PC-9 (cell line): ENCODE data around the gene CLNK. TPM values are rescaled to one million over a fixed set of nuclear protein-coding genes. Genes with fewer than 3 reads are reported as not detected.
A peak's percentile ranks its signal among the peaks of the same experiment; 100 is the strongest.

Source experiments
- BruUV-seq: library from RNA; stranded (reverse); fragments of 400-500 nt; replicated peaks from 2 replicates; lab custom pipeline; 2021; lab: Mats Ljungman, UMichigan
- CTCF ChIA-PET: fragments of 300-600 bp; sonication (Branson Sonifier 250); formaldehyde crosslinking; loops from one replicate; lab custom pipeline; 2022; ENCODE audit warnings: antibody characterized with exemption; lab: Charles Lee
- POLR2A ChIA-PET: fragments of 300-600 bp; sonication (Branson Sonifier 250); formaldehyde crosslinking; loops from one replicate; lab custom pipeline; 2022; ENCODE audit warnings: antibody characterized with exemption; ENCODE audit not compliant: unreplicated experiment; lab: Charles Lee
- DNase-seq, 2 experiments: peaks; one replicate each; pipeline versions ENCODE4 v3.0.0 to v3.0.0-alpha.2; 2015 to 2022; ENCODE audit warnings: mixed read lengths in 1 of 2
- H2AFZ ChIP-seq: fragments of 200-600 bp; sonication (generic); 2 replicates; pipeline ENCODE4 v1.8.1; 2017; ENCODE audit warnings: antibody characterized with exemption
- H3F3A ChIP-seq: fragments of 200-600 bp; sonication (generic); 2 replicates; pipeline ENCODE4 v1.8.1; 2017; ENCODE audit warnings: antibody characterized with exemption, mild to moderate bottlenecking, low read depth; ENCODE audit not compliant: insufficient read depth
- H3K27ac ChIP-seq: fragments of 200-600 bp; sonication (generic); 2 replicates; pipeline ENCODE4 v1.6.1; 2016; ENCODE audit warnings: mixed run types
- H3K27me3 ChIP-seq: fragments of 200-600 bp; sonication (generic); 2 replicates; pipeline ENCODE4 v1.6.1; 2016; ENCODE audit warnings: low read depth, mixed run types; ENCODE audit not compliant: insufficient read depth
- H3K36me3 ChIP-seq: fragments of 200-600 bp; sonication (generic); 2 replicates; pipeline ENCODE4 v1.6.1; 2016; ENCODE audit warnings: low read depth, mixed run types
- H3K4me1 ChIP-seq: fragments of 200-600 bp; sonication (generic); replicated peaks from 2 replicates; pipeline ENCODE4 v1.6.1; 2016; ENCODE audit warnings: mixed run types; ENCODE audit not compliant: insufficient read depth
- H3K4me2 ChIP-seq: fragments of 200-600 bp; sonication (generic); 2 replicates; pipeline ENCODE4 v1.6.1; 2017; ENCODE audit warnings: mixed run types
- H3K4me3 ChIP-seq: fragments of 200-600 bp; sonication (generic); 2 replicates; pipeline ENCODE4 v1.6.1; 2016; ENCODE audit warnings: mixed run types
- H3K79me2 ChIP-seq: fragments of 200-600 bp; sonication (generic); 2 replicates; pipeline ENCODE4 v1.6.1; 2017; ENCODE audit warnings: low read depth, mixed run types
- H3K9me2 ChIP-seq: fragments of 200-600 bp; sonication (generic); 2 replicates; pipeline ENCODE4 v1.8.1; 2017; ENCODE audit warnings: mild to moderate bottlenecking; ENCODE audit not compliant: insufficient read depth
- H3K9me3 ChIP-seq: fragments of 200-600 bp; sonication (generic); 2 replicates; pipeline ENCODE4 v1.8.1; 2016; ENCODE audit warnings: low read depth; ENCODE audit not compliant: insufficient read depth
- H4K20me1 ChIP-seq: fragments of 200-600 bp; sonication (generic); 2 replicates; pipeline ENCODE4 v1.8.1; 2017; ENCODE audit not compliant: insufficient read depth
- CTCF ChIP-seq: fragments of 200-600 bp; sonication (generic); conservative IDR thresholded peaks from 2 replicates; pipeline ENCODE4 v1.6.1; 2017; ENCODE audit warnings: mixed run types, antibody characterized with exemption, mild to moderate bottlenecking, moderate library complexity
- EZH2 ChIP-seq: fragments of 200-600 bp; sonication (generic); IDR thresholded peaks from 2 replicates; pipeline ENCODE4 v1.8.0; 2017; ENCODE audit warnings: antibody characterized with exemption, low read depth
- intact Hi-C: fragments of 100-400 bp; cut with micrococcal nuclease; formaldehyde crosslinking; loops from one replicate; pipeline ENCODE4 v1.10.0; 2022; ENCODE audit not compliant: unreplicated experiment
- total RNA-seq: library from RNA; stranded (reverse); gene quantifications from 2 replicates; pipeline ENCODE4 v1.2.3, GENCODE V29; 2021

CLNK gene
- total RNA-seq, 1 experiment from 2014 or later = not detected

GRCh38 chr4:10659251-10659650, 25.3 kb downstream of the CLNK start:
- ChIA-PET CTCF (no interaction called here), POLR2A (no interaction called here)
- TF ChIP-seq EZH2 (no peak), CTCF (no peak)
- no peak overlapping the region for H3K4me3 ChIP-seq
- no peaks in the 10 kb centered on the region for H3K27me3 ChIP-seq
- H3K9me3 ChIP-seq = no peaks in the 10 kb centered on the region
- H3K27ac ChIP-seq = no peak overlapping the region
- H3F3A ChIP-seq = peaks cover 11% of the 10 kb centered on the region; the same call in 1 of the 2 replicates
- no TSS peak for BruUV-seq
- no peaks in the 10 kb centered on the region for H4K20me1 ChIP-seq
- intact Hi-C loops = loop anchor here (5.0 kb wide), 1 partner anchor 37 kb away; no protein-coding TSS in a partner anchor
- H3K9me2 ChIP-seq = no peaks in the 10 kb centered on the region
- H3K4me2 ChIP-seq = no peak overlapping the region
- H3K4me1 ChIP-seq = peaks cover 21% of the 10 kb centered on the region
- no peaks in the 10 kb centered on the region for H3K79me2 ChIP-seq
- H3K36me3 ChIP-seq = no peaks in the 10 kb centered on the region
- no peak for DNase-seq
- H2AFZ ChIP-seq = no peak overlapping the region

DNA sequence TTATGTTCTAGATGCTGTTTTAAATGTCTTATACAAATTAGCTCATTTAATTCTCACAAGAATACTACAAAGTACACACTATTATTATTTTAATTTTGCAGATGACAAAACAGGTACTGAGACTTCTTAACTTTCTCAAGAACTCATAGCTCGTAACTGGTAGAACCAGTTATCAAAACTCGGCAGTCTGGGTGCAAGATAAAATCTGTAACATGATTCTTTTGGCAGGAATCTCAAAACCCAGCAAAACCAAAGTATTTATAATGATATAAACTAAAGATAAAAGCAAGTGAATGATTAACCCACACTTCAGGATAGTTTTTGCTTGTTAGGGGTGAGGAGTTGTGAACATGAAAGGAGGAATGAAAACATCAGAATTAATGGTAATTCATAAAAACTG, 27.6 kb downstream of the CLNK start:
- POLR2A ChIA-PET = no interaction called here
- Histone ChIP-seq H4K20me1 (no peaks in the 10 kb centered on the region), H2AFZ (no peak overlapping the region), H3K4me1 (peaks cover 21% of the 10 kb centered on the region), H3K27ac (peak overlapping the region; percentile 48), H3K79me2 (no peaks in the 10 kb centered on the region), H3K9me3 (no peaks in the 10 kb centered on the region), H3F3A (peaks cover 11% of the 10 kb centered on the region; the same call in 1 of the 2 replicates), H3K4me3 (no peak overlapping the region), H3K4me2 (peak overlapping the region; percentile 44), H3K27me3 (no peaks in the 10 kb centered on the region), H3K36me3 (no peaks in the 10 kb centered on the region), H3K9me2 (no peaks in the 10 kb centered on the region)
- TF ChIP-seq CTCF (no peak), EZH2 (no peak)
- BruUV-seq = no TSS peak
- CTCF ChIA-PET = no interaction called here
- intact Hi-C loops = loop anchor here (5.0 kb wide), 1 partner anchor 35 kb away; no protein-coding TSS in a partner anchor
- DNase-seq = peak; percentile 3 to 75

GRCh38 chr4:10656420-10656819, 28.1 kb downstream of the CLNK start:
- no peaks in the 10 kb centered on the region for H3K36me3 ChIP-seq
- BruUV-seq = no TSS peak
- peak overlapping the region; percentile 44 for H3K4me2 ChIP-seq
- intact Hi-C loops = loop anchor here (5.0 kb wide), 1 partner anchor 34 kb away; no protein-coding TSS in a partner anchor
- no peaks in the 10 kb centered on the region for H4K20me1 ChIP-seq
- H2AFZ ChIP-seq = no peak overlapping the region
- no peak for TF ChIP-seq CTCF
- no peak for TF ChIP-seq EZH2
- H3K27me3 ChIP-seq = no peaks in the 10 kb centered on the region
- peaks cover 21% of the 10 kb centered on the region for H3K4me1 ChIP-seq
- H3K4me3 ChIP-seq = no peak overlapping the region
- H3K79me2 ChIP-seq = no peaks in the 10 kb centered on the region
- no peaks in the 10 kb centered on the region for H3K9me3 ChIP-seq
- H3F3A ChIP-seq = peaks cover 11% of the 10 kb centered on the region; the same call in 1 of the 2 replicates
- H3K9me2 ChIP-seq = no peaks in the 10 kb centered on the region
- CTCF ChIA-PET = interaction anchor here (0.7 kb wide), 1 partner anchor 1086 kb away, joined by 8 read pairs; no protein-coding TSS in a partner anchor
- DNase-seq = peak in 1 of 2 experiments; percentile 36
- POLR2A ChIA-PET = no interaction called here
- peak overlapping the region; percentile 48 for H3K27ac ChIP-seq
